ENCODE measurements around the gene UBE2J2. TPM values are rescaled to one million over a fixed set of nuclear protein-coding genes. Genes with fewer than 3 reads are reported as not detected.

The UBE2J2 gene
- polyA plus RNA-seq, 1 of the 3 experiments (the other 2 are of a cell fraction) = 47.5 TPM

GRCh38 chr1:1244192-1244811 lies 29.4 kb downstream of the UBE2J2 start:
- Histone ChIP-seq H3K9me3 (no peaks in the 10 kb centered on the region), H3F3A (replicated peaks; ENCODE audit: insufficient read depth) (no peaks in the 10 kb centered on the region), H3K4me2 (no peak overlapping the region), H3K4me3 (ENCODE audit: low read depth in 2 of 2, low read length in 1 of 2) (no peak overlapping the region), H2AFZ (ENCODE audit: low read depth) (no peak overlapping the region), H3K79me2 (ENCODE audit: insufficient read depth) (no peaks in the 10 kb centered on the region), H3K36me3 (replicated peaks in 1 of 2; ENCODE audit: control insufficient read depth in 1 of 2, insufficient read depth in 2 of 2, low read length in 1 of 2) (no peaks in the 10 kb centered on the region), H3K9ac (no peak overlapping the region), H3K27me3 (ENCODE audit: insufficient read depth) (no peaks in the 10 kb centered on the region), H3K9me2 (no peaks in the 10 kb centered on the region), H3K27ac (ENCODE audit: low read depth in 2 of 2, low read length in 1 of 2) (no peak overlapping the region), H4K20me1 (ENCODE audit: insufficient read depth) (no peaks in the 10 kb centered on the region), H3K4me1 (ENCODE audit: control insufficient read depth in 1 of 2, insufficient read depth in 2 of 2, low read depth in 1 of 2, low read length in 1 of 2) (peaks cover 0 to 5% of the 10 kb centered on the region in 2 experiments; a peak in 1 of 4 replicates)
- CTCF ChIA-PET = no interaction called here
- TF ChIP-seq, protein P1, sequence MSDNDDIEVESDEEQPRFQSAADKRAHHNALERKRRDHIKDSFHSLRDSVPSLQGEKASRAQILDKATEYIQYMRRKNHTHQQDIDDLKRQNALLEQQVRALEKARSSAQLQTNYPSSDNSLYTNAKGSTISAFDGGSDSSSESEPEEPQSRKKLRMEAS (IDR thresholded peaks at IDR 0.05; ENCODE audit: low read depth) = no peak
- TF ChIP-seq EZH2phosphoT487 (IDR thresholded peaks at IDR 0.05; ENCODE audit: borderline replicate concordance, low read depth) = no peak
- TF ChIP-seq GATA2 (CRISPR knock-in tag; IDR thresholded peaks at IDR 0.05) = no peak
- no peak for TF ChIP-seq RCOR1 (IDR thresholded peaks at IDR 0.05; ENCODE audit: low read length)
- POLR2A ChIA-PET = no interaction called here
- DNase-seq = no peak
- 83% methylated on average over 12 of the region's 30 CpGs for WGBS (ENCODE audit: low lambda C conversion rate)

DNA sequence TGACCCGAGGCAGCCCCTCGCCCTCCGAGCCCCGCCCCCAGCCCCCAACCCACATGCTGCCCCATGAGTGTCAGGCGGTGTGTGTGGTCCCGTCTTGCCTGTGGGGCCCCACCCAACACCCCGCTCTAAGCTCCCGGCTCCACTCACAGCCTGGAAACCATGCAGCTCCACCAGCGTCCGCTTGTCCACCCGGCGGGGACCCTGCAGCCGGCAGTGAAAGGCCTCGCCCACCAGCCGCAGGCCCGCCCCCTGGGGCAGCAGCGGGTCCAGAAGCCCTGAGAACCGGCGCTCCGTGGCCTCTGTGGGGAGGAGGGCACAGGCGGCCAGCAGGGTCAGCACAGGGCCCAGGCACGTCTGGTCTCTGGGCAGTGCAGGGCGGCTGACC lies 29.9 kb downstream of the UBE2J2 start:
- Histone ChIP-seq H3K79me2 (ENCODE audit: insufficient read depth) (no peaks in the 10 kb centered on the region), H3K4me2 (no peak overlapping the region), H3K4me3 (ENCODE audit: low read depth in 2 of 2, low read length in 1 of 2) (no peak overlapping the region), H3K36me3 (replicated peaks in 1 of 2; ENCODE audit: control insufficient read depth in 1 of 2, insufficient read depth in 2 of 2, low read length in 1 of 2) (no peaks in the 10 kb centered on the region), H4K20me1 (ENCODE audit: insufficient read depth) (no peaks in the 10 kb centered on the region), H2AFZ (ENCODE audit: low read depth) (no peak overlapping the region), H3F3A (replicated peaks; ENCODE audit: insufficient read depth) (no peaks in the 10 kb centered on the region), H3K9me2 (no peaks in the 10 kb centered on the region), H3K27me3 (ENCODE audit: insufficient read depth) (no peaks in the 10 kb centered on the region), H3K9ac (no peak overlapping the region), H3K4me1 (ENCODE audit: control insufficient read depth in 1 of 2, insufficient read depth in 2 of 2, low read depth in 1 of 2, low read length in 1 of 2) (peaks cover 0 to 10% of the 10 kb centered on the region in 2 experiments; a peak in 1 of 4 replicates), H3K27ac (ENCODE audit: low read depth in 2 of 2, low read length in 1 of 2) (no peak overlapping the region), H3K9me3 (no peaks in the 10 kb centered on the region)
- 71% methylated on average over 7 of the region's 23 CpGs for WGBS (ENCODE audit: low lambda C conversion rate)
- no peak for DNase-seq
- no peak for TF ChIP-seq RAD21 (IDR thresholded peaks at IDR 0.05; ENCODE audit: low read length)
- no peak for TF ChIP-seq RFX5 (IDR thresholded peaks at IDR 0.05; ENCODE audit: low read length)
- TF ChIP-seq POLR2AphosphoS5 (IDR thresholded peaks at IDR 0.05; ENCODE audit: low read depth, low read length) = no peak
- TF ChIP-seq TEAD4 (IDR thresholded peaks at IDR 0.05; ENCODE audit: borderline replicate concordance, insufficient read depth) = no peak
- no peak for TF ChIP-seq EP300 (IDR thresholded peaks at IDR 0.05; ENCODE audit: borderline replicate concordance in 1 of 2, low read depth in 1 of 2, low read length in 1 of 2)
- no peak for TF ChIP-seq IRF3 (IDR thresholded peaks at IDR 0.05; ENCODE audit: low read depth, low read length)
- TF ChIP-seq, protein P2, sequence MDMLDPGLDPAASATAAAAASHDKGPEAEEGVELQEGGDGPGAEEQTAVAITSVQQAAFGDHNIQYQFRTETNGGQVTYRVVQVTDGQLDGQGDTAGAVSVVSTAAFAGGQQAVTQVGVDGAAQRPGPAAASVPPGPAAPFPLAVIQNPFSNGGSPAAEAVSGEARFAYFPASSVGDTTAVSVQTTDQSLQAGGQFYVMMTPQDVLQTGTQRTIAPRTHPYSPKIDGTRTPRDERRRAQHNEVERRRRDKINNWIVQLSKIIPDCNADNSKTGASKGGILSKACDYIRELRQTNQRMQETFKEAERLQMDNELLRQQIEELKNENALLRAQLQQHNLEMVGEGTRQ (IDR thresholded peaks at IDR 0.05; ENCODE audit: borderline replicate concordance, low read depth, low read length) = no peak
- no peak for TF ChIP-seq FOSL2 (IDR thresholded peaks at IDR 0.05; ENCODE audit: borderline replicate concordance, low read depth)
- no peak for TF ChIP-seq GATA2 (CRISPR knock-in tag; IDR thresholded peaks at IDR 0.05)
- TF ChIP-seq RXRA (IDR thresholded peaks at IDR 0.05; ENCODE audit: borderline replicate concordance, low read depth) = no peak
- TF ChIP-seq EZH2phosphoT487 (IDR thresholded peaks at IDR 0.05; ENCODE audit: borderline replicate concordance, low read depth) = no peak
- no peak for TF ChIP-seq FOXJ3 (CRISPR knock-in tag; IDR thresholded peaks at IDR 0.05)
- TF ChIP-seq REST (IDR thresholded peaks at IDR 0.05; ENCODE audit: low read depth, low read length) = no peak
- no peak for TF ChIP-seq RCOR1 (IDR thresholded peaks at IDR 0.05; ENCODE audit: low read length)
- TF ChIP-seq, protein P1 (IDR thresholded peaks at IDR 0.05; ENCODE audit: low read depth) = no peak
- TF ChIP-seq GABPA (IDR thresholded peaks at IDR 0.05; ENCODE audit: low read depth) = no peak
- no peak for TF ChIP-seq ZBTB33 (IDR thresholded peaks at IDR 0.05; ENCODE audit: borderline replicate concordance, low read depth)
- CTCF ChIA-PET = interaction anchor here (0.7 kb wide), 1 partner anchor 47 kb away, joined by 3 read pairs; no protein-coding TSS in a partner anchor
- POLR2A ChIA-PET = no interaction called here

Data from SK-N-SH (cell line).